NCI-H510A treated with DMSO at 0.1 percent for 48 hours (cell line): Measurements from ENCODE around the gene USB1.
A peak's percentile ranks its signal among the peaks of the same experiment; 100 is the strongest.
"Not testable (repeated sequence)": the region's sequence is repeated elsewhere in the genome, so short reads cannot be mapped to it uniquely, and the experiment has no call there.

Experiments
- DNase-seq: peaks from one replicate; lab custom pipeline; 2025; lab: John Stamatoyannopoulos, UW

Gene USB1

DNA sequence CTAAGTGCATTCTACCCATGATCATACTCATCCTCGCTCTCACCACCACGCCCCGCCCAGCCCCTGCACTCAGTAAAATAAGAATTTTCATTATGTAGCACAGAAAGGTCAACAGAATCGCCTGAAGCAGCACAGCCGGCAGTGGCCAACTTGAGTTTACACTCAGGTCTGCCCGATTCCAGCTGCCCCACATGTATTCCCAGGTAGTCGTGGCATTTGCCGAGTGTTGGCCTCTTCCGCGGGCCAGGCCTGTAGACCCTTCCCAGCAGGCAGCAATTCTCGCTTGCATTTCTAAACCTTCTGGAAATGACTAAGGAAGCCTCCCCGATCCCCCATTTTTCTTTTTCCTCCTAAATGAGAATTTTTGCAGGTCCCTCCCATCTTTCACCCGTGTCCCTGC is 30.9 kb upstream of the USB1 start:
- DNase-seq, result no peak

- peak; percentile 83 for DNase-seq
These were observed 30.2 kb upstream of the USB1 start, which contains the start of gene CNGB1 for GRCh38 chr16:57970970-57971369. CNGB1 (minus strand) TSS chr16:57971128; CDS start chr16:57967286, 3,842 bp downstream.

DNA sequence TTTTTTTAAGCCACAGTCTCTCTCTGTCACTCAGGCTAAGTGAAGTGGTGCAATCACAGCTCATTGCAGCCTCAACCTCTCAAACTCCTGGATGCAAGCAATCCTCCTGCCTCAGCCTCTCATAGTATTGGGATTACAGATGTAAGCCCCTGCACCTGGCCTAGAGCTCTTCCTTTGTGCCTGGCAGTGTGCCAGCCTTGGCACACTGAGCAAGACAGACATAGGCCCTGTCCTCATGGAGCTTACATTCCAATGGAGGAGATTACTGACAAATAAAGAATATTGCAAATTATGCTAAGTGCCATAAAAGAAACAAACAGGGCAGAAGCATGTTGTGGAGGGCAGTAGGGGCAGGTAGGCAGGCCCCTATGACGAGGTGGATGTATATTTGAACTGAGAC is 29.4 kb upstream of the USB1 start:
- DNase-seq, result no peak

DNA sequence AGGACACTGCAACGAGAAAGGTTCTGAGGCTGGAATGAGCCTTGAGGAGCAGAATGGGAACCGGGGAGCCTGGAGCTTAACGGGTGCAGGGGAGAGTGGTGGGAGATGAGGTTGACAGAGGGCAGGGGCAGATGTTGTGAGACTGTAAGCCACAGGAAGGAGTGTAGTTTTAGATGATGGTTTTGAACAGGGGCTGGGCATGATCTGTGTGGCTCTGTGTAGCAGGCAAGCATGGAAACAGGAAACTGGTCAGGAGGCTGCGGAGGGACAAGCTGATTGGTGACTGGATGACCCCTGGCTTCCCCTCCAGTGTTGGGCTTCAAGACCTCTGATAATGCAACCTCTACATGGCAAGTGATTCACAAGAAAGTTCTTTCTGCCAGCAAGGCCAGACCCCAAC is 28.9 kb upstream of the USB1 start:
- no peak for DNase-seq

- DNase-seq, result no peak
These were observed 24.8 kb upstream of the USB1 start for GRCh38 chr16:57976331-57976796.

DNA sequence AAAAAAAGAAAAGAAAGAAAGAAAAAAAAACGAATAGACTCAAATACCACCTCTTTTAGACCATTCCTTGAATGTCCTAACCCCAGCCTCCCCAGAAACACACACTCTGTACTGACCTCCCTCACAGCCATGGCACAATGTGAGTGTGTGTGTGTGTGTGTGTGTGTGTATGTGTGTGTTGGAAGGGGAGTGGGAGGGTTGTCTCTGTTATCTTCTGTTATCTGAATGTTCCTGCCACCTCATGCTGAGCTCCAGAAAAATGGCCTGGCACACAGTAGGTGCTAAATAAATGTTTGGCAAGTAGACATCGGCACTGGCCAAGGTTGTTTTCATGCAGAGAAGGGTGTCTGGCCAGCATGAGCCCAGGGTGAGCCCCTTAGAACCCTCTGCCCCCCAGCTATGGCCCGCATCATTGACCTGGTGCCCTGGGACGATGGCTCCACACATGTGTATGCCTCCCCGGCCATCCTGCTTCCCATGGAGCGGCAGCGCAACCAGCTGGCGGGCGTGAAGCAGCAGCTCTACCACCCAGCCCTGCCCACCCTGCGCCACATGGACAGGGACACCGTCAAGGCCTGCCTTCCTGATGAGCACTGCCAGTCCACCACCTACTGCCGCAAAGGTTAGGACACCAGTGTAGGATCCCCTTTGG is 23.7 kb upstream of the USB1 start:
- no peak for DNase-seq

- not testable (repeated sequence) for DNase-seq
These were observed 23.1 kb upstream of the USB1 start for GRCh38 chr16:57978070-57978465.

GRCh38 chr16:57979006-57979585 is 22.1 kb upstream of the USB1 start:
- no peak for DNase-seq

DNA sequence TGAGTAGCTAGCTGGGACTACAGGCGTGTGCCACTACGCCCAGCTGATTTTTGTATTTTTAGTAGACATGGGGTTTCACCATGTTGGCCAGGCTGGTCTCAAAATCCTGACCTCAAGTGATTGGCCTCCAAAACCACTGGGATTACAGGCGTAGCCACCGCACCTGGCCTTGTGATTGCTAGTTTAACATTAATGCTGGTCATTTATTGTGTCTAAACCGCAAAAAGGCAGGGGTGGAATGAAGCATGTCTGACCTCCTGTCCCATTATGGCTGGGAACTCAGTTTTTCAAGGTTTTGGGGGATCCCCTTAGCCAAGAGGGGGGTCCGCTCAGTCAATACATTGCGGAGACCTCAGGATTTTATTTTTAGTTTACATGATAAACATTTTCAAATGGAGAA is 19.6 kb upstream of the USB1 start:
- DNase-seq, result no peak

DNA sequence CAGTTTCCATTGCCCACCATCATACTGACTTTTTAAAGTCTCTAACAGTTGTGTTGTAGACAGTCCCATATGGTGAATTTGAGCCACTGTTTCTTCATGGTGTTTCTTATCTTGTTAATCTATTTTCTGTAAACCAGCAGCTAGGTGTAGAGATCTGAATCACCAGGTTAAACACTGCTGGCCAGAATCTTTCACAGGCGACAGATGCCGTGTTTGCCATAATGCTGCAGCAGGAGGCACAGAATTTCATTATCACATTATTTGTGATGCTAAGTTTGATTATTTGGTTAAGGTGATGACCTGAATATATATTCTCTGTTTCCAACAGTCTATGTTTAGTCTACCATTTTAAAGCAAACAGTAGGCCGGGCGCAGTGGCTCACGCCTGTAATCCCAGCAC is 18.8 kb upstream of the USB1 start:
- no peak for DNase-seq

DNA sequence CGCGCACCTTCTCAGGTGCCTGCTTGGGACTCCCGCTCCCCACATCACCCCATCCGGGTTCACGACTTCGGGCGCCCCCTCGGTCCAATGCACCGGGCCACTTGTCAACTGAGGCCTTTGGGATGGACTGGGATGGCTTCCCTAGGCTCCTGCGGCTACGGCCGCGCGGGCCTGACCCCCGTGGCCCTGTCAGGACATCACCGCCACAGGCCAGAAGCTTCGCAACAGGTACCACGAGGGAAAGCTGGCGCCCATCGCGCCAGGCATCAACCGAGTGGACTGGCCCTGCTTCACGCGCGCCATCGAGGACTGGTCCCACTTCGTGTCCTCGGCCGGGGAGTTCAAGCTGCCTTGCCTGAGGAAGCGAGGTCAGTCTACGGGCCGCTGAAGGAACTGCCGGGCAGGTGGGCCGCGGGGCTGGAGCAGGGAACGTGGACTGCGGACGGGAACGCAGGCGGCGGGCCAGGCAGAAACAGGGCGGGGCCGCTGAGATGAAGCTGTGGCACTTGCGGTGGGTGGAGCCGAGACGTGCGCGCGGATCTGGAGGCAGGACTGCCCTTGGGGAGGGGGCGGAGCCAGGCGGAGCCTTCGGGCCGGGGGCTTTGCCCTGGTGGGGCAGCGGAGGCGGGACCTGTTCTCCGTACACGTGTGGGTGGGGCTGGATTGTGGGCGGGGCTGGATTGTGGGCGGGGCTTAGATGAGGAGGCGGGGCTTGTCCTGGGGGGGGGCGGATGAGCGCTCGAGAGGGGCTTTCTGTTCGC is 16.6 kb upstream of the USB1 start:
- no peak for DNase-seq

GRCh38 chr16:57985204-57986181 is 15.7 kb upstream of the USB1 start:
- DNase-seq, result no peak

- DNase-seq, result no peak
These were observed 15.0 kb upstream of the USB1 start for GRCh38 chr16:57986196-57986595.

GRCh38 chr16:57987441-57988177 is 13.6 kb upstream of the USB1 start:
- DNase-seq, result no peak

GRCh38 chr16:57988929-57989328 is 12.3 kb upstream of the USB1 start:
- DNase-seq, result peak; percentile 75

DNA sequence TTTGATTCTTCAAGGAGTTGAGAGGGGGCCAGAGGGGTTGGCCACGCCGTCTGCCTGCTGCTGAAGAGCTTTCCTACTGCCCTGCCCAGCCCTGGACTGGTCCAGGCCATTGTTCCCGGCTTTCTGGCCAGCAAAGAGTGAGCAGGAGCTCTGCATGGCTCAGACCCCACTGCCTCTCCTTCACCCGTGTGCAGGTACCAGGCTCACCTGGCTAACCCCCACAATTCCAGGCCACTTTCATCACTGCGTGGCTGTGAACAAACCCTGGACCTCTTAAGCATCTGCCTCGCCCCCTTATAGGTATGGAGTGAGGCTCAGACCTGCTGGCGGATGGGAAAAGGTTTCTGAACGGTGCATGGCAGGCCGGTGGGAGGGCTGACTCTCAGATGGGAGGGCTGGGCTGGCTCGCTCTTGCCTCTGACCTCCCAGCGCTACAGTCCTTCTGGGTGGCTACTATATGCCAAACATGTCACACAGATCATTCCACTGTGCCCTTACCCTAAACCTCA is 9.6 kb upstream of the USB1 start:
- no peak for DNase-seq

DNA sequence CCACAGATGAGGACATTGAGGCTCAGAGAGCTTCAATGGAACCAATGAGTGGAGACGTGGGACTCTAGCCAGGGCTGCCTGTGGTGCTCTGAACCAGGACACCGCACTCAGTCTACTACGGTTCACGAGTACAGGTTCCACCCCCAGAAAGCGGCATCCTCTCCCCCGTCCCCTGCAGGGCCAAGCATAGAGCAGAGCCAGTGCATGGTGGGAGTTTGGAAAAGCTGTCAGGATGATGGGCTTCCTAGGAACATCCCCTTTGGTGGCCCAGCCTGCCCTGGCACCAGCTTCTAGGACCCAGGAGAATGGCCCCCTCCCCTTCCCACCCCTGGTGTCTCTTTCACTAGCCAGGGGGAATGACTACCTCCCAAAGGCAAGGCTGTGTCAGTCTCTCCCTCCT is 9.1 kb upstream of the USB1 start:
- DNase-seq, result no peak

DNA sequence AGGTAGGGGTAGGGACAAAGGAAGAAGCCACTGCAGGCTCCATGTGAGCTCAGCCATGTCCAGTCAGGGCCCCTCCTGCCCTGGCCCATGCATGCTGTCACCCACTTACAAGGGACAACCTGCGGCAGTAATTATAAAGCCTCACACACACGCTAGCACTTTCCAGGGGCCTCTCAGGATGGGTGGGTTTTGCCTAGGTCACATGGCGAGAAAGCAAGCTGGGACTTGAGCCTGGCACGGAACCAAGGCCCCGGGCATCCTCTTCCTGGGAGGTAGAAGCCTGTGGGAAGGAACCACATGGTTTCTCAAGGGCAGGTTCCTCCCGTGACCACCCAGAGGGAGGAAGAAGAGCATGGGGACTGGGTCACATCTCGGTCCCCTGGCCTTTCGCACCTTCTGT is 7.8 kb upstream of the USB1 start:
- DNase-seq, result peak; percentile 30

- no peak for DNase-seq
These were observed 7.3 kb upstream of the USB1 start for GRCh38 chr16:57993897-57994296.

- no peak for DNase-seq
These were observed 6.8 kb upstream of the USB1 start for GRCh38 chr16:57994361-57994760.

DNA sequence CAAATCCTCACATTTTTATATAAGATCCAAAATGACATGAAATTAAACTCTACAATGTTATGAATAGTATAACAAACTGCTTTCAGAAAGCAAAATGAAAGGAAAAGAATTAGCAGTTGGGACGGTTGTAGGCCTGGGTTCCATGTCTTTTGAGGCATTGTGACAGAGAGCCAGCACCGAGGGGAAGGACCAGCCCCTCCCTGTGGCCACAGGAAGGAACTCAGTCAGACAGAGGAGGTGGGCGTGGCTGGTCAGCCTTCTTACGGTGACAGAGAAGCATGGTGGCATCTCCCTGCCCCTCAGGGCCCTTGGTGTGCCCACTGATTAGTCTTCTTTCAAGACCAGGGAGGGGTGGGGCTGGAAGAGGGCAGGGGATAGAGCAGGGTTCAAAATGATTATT is 6.4 kb upstream of the USB1 start:
- DNase-seq, result peak; percentile 28
